HG03460 (cell line): ENCODE data around the gene CDT1.
"Not testable (repeated sequence)": the region's sequence is repeated elsewhere in the genome, so short reads cannot be mapped to it uniquely, and the experiment has no call there.

Source experiments
- ATAC-seq: cut with Tn5 transposase; IDR thresholded peaks from one replicate; pipeline ENCODE4 v1.9.1; 2021; ENCODE audit not compliant: unreplicated experiment

CDT1 gene

GRCh38 chr16:88782454-88783390 is 20.9 kb upstream of the CDT1 start:
- ATAC-seq = no peak

- no peak for ATAC-seq
These were observed 20.1 kb upstream of the CDT1 start for GRCh38 chr16:88783391-88784073.

GRCh38 chr16:88784074-88784855 is 19.3 kb upstream of the CDT1 start:
- no peak for ATAC-seq

- ATAC-seq = no peak
These were observed 18.8 kb upstream of the CDT1 start for GRCh38 chr16:88784856-88785105.

GRCh38 chr16:88785106-88785924 is 18.3 kb upstream of the CDT1 start, which contains the start of gene PIEZO1:
PIEZO1 (minus strand) TSS chr16:88785220; CDS start chr16:88784964, 256 bp downstream.
- ATAC-seq = no peak

- ATAC-seq = no peak
These were observed 15.8 kb upstream of the CDT1 start for GRCh38 chr16:88787579-88788314.

GRCh38 chr16:88788749-88789148 is 14.8 kb upstream of the CDT1 start:
- not testable (repeated sequence) for ATAC-seq

- ATAC-seq = no peak
These were observed 14.0 kb upstream of the CDT1 start for GRCh38 chr16:88789594-88789993.

GRCh38 chr16:88790312-88791211 is 13.0 kb upstream of the CDT1 start:
- ATAC-seq = no peak

GRCh38 chr16:88792078-88792550 is 11.5 kb upstream of the CDT1 start:
- no peak for ATAC-seq

GRCh38 chr16:88792668-88793250 is 10.8 kb upstream of the CDT1 start:
- no peak for ATAC-seq

GRCh38 chr16:88793251-88793954 is 10.2 kb upstream of the CDT1 start:
- ATAC-seq = no peak

GRCh38 chr16:88796278-88796677 is 7.3 kb upstream of the CDT1 start:
- no peak for ATAC-seq

- no peak for ATAC-seq
These were observed 5.5 kb upstream of the CDT1 start for GRCh38 chr16:88798073-88798472.

GRCh38 chr16:88798772-88799455 is 4.7 kb upstream of the CDT1 start:
- no peak for ATAC-seq

GRCh38 chr16:88799569-88800276 is 3.9 kb upstream of the CDT1 start:
- ATAC-seq = no peak

- ATAC-seq = no peak
These were observed 3.4 kb upstream of the CDT1 start for GRCh38 chr16:88800277-88800592.
